ENCODE measurements around the gene PANK3.

- TF ChIP-seq CTCF (IDR thresholded peaks at IDR 0.05; ENCODE audit: poor library complexity, severe bottlenecking) (no peak), POLR2AphosphoS5 (IDR thresholded peaks at IDR 0.05) (no peak), TAF1 (IDR thresholded peaks at IDR 0.05; ENCODE audit: low read depth) (no peak), RAD21 (conservative IDR thresholded peaks at IDR 0.05) (no peak), REST (IDR thresholded peaks at IDR 0.05; ENCODE audit: borderline replicate concordance) (no peak), SMC3 (conservative IDR thresholded peaks at IDR 0.05; ENCODE audit: poor library complexity) (no peak), EZH2 (IDR thresholded peaks at IDR 0.05; ENCODE audit: borderline replicate concordance, insufficient read depth, low read length, poor library complexity, severe bottlenecking) (no peak), EP300 (conservative IDR thresholded peaks at IDR 0.05; ENCODE audit: poor library complexity, severe bottlenecking) (no peak), MXI1 (conservative IDR thresholded peaks at IDR 0.05; ENCODE audit: poor library complexity, severe bottlenecking) (no peak)
Observed at GRCh38 chr5:168620807-168621206, 41.6 kb upstream of the PANK3 start.

Data from neural cell (in vitro differentiated cells).